Measurements from ENCODE around the gene UBE2H.

DNA sequence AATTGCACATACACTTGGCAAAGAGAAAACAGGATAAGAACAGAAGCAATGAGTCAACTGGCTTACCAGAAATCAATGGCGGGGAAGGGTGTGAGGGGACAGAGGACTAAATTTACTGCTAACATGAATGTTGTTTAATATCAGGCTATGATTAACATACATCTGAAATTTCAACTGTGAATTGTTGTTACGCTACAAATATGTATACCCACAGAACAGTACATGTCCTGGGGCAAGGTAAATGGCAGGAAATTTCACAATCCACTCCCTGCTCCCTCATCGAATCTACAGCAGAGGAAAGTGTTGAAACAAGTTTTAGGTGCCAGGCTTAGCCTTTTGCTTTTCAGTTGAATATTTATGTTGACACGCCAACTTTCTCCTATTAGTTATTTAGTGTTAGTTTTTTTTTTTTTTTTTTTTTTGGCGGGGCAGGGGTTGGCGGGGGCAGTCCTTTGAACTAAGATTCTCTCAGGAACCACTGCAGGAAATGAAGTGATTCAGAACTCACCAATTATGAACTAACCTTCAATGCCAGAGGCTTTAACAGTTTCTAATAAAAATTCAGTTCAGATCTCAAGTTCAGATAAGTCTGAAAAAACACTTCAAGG lies 99.0 kb downstream of the UBE2H start:
- peak in 1 of 3 donors; percentile 42 for TF ChIP-seq POLR2AphosphoS5 (IDR thresholded peaks at IDR 0.05)
- no peak for TF ChIP-seq EP300 (IDR thresholded peaks at IDR 0.05)
- no peak for TF ChIP-seq POLR2A (IDR thresholded peaks at IDR 0.05)
- TF ChIP-seq, protein P1, sequence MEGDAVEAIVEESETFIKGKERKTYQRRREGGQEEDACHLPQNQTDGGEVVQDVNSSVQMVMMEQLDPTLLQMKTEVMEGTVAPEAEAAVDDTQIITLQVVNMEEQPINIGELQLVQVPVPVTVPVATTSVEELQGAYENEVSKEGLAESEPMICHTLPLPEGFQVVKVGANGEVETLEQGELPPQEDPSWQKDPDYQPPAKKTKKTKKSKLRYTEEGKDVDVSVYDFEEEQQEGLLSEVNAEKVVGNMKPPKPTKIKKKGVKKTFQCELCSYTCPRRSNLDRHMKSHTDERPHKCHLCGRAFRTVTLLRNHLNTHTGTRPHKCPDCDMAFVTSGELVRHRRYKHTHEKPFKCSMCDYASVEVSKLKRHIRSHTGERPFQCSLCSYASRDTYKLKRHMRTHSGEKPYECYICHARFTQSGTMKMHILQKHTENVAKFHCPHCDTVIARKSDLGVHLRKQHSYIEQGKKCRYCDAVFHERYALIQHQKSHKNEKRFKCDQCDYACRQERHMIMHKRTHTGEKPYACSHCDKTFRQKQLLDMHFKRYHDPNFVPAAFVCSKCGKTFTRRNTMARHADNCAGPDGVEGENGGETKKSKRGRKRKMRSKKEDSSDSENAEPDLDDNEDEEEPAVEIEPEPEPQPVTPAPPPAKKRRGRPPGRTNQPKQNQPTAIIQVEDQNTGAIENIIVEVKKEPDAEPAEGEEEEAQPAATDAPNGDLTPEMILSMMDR (IDR thresholded peaks at IDR 0.05), result no peak

Measured in stomach (tissue), 4 donors.